ENCODE data around the gene SOD3.

Gene SOD3, protein sequence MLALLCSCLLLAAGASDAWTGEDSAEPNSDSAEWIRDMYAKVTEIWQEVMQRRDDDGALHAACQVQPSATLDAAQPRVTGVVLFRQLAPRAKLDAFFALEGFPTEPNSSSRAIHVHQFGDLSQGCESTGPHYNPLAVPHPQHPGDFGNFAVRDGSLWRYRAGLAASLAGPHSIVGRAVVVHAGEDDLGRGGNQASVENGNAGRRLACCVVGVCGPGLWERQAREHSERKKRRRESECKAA

DNA sequence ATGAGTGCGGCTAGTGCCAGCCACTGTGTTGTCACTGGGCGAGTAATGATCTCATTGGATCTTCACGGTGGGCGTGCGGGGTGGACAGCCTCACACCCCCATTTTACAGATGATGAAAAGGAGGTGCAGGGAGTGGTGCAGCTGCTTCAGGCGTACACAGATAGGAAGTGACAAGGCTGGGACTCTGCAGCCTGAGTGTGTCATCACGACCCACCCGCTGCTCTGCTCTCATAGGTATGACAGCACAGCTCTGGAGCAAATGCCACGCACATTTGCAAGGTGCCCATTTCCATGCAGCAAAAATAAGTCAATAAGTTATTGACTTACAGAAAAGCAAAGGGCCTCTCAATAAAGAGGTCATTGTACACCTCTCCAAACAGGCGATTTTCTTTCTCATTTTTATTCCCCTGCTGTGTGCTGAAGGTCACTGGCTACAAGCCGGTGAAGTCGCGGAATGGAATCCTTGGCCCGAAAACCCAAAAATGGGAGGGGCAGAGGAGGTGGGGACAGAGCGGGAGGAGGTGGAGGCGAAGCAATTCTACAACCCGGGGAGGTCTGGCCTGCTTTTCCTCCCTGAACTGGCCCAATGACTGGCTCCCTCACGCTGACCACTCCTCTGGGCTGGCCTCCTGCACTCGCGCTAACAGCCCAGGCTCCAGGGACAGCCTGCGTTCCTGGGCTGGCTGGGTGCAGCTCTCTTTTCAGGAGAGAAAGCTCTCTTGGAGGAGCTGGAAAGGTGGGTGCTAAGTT is at the start of gene SOD3:
Gene SOD3, plus strand, starts transcription at position 658 of the 750 bp plus-strand sequence. CDS start 3,949 bp downstream, outside the sequence.
- no peak for ATAC-seq

DNA sequence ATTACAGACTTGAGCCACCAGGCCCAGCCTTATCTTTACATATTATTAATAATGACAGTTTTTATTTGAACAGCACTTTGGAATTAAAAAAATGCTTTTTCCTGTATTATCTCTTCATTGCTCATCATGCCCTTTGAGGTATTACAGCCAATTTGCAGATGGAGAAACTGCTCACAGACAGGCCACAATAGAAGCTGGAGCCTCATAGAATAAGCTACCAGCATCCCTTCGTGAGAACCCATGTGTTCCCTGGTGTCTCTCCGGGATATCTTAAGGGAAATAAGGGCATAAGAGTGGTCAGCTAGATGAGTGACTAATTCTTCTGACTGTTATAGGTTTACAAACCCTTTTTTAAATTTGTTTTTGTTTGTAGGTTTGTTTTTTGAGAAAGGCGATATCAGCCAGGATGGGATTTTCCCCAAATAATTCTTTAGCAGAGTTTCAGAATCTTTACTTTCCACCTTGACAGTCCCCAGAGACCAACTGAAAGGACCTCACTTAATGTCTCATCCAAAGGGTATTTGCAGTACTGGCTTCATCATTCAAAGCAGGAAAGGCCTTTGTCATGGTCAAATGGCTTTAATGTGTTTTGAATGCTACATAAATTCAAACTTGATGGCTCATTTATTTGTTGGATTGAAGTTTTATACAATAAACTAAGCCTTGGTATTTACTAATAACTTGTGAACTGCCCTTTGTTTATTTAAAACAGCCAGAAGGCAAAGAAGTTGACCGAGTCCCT is 48.0 kb upstream of the SOD3 start:
- no peak for ATAC-seq

DNA sequence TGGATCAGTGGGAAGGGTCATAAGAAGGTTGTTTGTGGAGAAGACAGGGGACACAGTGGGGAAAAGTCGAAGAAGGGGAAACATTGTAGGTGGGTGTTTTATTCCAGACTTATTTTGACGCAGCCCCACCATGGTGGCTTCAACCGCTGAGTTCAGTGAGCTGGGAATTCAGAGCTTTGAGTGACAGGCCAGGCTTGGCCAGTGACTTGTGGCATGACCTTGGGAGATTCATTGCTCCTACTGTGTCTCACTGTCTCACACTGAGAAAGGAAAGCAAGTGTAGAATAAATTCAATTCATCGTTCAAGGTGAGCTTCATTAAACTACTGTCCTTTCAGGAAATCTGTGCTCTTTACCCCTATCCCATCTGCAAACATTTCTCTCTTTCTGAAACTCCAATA is 47.4 kb upstream of the SOD3 start:
- ATAC-seq: no peak

DNA sequence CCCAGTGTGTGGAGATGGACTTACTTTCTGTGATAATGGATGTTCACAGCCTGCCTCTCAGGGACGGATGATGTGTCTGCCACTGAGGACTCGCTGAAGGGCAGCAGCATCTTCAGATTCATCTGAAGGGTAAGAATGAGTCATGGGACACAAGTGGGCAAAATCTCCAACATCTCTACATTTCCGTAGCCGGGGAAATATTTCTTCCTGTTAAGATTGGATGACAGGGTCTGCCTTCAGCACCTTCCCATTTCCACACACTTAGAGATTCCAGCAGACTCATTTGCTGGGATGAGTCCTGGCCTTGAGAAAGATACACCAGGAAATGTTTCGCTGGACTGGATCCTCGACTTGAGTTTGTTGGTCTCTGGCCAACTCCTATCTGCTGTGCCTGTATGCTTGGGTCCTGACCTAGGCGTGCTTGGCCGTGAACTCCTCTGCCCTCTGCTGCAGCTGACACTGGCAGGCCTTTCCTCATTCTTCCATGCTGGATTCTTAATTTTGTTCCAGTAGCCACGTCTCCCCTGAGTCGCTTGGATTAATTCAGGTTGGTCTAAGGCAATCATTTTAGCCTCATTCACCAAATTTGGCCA is 46.5 kb upstream of the SOD3 start:
- ATAC-seq: no peak

DNA sequence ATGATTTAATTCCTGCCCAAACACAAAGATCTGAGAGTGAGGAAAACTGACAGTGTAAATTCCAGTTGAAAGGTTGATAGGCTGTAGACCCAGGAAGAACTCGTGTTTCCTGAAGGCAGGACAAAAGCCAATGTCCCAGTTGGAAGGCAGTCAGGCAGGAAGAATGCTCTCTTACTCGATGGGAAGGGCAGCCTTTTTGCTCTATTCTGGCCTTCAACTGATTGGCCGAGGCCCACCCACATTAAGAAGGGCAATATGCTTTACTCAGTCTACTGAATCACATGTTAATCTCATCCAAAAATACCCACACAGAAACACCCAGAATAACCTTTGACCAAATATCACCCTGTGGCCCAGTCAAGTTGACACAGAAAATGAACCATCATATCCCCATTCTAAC is 45.3 kb upstream of the SOD3 start:
- no peak for ATAC-seq

DNA sequence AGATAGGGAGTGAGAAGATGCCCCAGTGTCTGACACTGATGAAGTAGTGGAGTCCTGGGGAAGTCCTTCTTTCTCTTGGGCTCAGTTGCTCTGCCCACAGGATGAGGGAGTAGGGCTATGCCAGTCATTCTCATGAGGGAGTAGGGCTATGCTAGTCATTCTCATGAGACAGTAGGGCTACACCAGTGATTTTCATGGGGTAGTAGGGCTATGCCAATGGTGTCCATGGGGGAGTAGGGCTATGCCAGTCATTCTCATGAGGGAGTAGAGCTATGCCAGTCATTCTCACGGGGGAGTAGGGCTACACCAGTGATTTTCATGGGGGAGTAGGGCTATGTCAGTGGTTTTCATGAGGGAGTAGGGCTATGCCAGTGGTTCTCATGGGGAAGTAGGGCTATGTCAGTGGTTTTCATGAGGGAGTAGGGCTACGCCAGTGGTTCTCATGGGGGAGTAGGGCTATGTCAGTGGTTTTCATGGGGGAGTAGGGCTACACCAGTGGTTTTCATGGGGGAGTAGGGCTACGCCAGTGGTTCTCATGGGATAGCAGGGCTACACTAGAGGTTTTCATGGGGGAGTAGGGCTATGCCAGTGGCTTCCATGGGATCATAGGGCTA is 43.3 kb upstream of the SOD3 start:
- no peak for ATAC-seq

DNA sequence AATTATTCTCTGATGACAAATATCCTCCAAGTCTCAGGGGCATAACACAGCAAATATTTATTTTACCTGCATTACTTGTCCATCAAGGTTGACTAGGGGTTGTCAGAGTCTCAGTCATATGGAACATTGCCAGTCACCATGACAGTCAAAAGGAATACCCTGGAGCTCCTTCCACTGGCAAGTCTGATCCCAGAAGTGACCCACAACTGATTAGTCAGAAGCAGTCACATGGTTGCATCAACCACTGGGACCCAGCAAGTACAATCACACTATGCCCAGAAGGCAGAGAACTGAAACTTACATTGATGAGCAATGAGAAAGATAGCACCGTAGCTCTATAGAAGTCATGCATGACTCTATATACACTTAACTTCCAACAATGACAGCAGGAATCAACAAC is 41.9 kb upstream of the SOD3 start:
- ATAC-seq: no peak

DNA sequence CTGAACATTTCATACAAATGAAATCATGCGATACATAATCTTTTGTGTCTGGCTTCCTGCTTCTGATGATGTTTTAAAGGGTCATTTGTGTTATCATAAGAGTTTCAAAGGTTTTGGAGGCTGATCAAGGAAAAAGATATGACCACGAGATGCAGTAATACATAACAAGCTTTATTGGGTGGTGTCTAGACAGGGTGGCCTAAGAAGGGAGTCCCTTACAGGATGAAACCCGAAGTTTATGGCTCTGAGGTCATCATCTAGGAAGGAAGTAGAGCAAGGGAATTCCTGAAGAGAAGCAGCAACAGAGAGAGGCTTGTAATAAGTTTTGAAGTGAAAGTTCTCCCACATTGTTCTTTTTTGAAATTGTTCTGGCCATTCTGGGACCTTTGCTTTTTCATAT is 40.8 kb upstream of the SOD3 start:
- ATAC-seq: no peak

DNA sequence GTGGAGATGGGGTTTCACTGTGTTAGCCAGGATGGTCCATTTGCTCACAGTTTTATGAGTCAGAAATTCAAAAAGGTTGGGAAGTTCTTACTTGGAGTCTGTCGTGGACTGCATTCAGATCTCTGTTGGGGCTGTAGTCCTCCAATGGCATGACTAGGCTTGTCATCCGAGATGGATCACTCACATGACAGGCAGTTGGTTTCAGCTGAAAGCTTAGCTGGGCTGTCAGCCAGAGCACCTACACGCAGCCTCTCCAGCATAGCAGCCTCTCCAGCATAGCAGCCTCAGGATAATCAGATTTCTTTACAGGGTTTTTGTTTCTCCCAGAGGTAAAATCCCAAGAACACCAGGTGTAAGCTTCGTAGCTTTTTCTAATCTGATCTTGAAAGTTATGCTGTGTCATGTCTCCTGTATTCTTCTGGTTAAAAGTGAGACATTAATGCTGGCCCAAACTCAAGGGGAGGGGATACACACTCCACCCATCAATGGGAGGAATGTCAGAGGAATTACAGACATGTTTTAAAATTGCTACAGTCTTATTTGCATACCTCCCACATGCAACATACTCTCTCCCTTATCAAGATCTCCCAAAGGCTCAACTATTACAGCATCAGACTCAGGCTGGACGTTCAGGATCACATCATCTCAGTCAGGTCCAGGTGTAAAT is 31.6 kb upstream of the SOD3 start:
- no peak for ATAC-seq

DNA sequence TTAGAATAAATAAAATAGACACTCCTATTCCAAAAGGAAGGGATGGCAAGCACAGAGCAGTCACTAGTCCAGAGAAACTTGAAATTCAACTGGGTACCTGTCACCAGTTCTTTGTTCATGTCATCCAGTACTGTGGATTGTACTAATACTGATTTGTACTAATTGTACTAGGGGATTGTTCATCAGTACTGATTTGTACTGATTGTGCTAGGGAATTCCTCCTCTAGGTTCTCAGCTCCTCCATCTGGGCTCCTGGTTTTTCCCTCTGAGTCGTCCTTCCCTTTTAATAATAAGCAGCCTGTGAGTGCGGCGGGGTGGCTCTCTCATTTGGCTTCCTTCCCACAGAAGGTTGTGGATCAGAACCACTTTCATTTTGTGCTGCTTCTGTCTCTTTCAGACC is 31.0 kb upstream of the SOD3 start:
- no peak for ATAC-seq

DNA sequence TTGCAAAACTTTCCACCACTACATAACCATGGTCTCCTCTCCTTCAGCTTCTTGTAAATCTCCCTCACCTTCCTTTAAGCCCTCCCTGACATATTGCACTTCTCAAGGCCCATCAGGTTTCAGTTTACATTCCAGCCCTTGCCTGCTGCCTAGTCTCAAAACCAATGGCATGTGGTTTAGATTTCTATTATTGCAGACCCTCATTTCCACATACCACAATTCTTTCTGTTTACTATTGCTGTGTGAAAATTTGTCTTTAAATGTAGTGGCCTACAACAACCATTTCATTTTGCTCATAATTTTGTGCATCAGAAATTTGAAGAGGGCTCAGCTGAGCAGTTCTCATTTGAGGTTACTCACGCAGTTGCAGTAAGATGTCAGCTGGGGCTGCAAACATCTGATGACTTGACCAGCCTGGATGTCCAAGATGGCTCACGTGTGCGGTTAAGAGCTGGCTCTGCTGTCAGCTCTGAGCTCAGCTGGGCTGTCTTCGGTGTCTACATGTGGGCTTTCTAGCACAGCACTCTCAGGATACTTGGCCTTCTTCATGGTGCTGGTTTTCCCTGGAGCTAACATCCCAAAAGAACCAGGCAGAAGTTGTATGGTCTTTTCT is 29.9 kb upstream of the SOD3 start:
- no peak for ATAC-seq

DNA sequence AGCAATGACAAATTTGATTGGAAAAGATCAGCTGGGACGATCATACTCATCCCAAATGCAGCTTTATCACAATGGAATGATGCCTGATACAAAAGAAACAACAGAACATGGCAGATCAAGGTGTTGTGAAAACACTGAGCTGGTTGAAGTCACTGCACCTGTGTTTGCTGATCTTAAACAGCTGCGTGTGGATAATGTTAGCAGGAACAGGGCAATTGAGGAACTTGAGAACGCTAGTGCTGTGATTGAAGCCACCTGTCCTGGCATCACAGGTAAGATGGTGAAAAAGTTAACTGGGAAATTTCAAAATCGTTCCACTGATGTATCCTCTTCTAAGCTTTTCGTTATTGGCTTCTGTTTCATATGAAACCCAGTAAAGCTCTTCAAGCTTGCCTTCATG is 27.4 kb upstream of the SOD3 start:
- ATAC-seq: no peak

DNA sequence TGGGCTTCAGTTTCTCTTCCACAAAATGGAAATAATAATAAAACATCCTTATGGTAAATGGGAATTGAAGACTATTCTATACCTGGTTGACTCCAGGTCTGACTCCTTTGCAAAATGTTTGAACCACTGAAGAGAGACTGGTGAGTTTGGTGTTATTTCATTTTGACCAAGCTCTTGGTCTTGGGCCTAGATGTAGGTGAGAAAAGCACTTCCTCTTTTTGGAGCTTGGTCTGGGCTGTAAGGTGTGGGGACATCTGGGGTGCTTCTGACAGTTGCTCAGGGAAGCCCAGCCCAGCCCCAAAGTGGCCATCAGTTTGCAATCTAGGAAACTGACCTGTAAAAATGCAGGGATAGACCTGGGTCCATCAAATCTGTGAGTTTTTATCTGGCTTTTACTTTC is 26.8 kb upstream of the SOD3 start:
- ATAC-seq: no peak

DNA sequence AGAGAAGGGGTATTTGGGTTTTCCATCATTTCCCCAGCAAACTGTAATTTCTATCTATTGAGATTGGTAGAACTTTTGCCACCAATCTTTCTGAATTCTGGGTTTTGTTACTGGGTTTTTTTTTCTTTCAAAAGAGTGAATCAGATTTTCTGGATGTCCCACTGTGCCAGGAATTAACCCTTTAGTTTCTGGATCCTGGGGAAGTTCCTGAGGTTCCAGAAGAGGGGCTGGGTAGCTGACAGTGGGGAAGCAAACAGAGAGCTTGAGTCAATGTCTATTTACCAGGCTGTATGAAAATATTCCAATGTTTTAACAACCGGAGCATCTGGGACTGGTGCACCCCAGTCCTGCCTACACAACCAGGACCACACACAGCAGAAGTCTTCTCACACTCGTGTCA is 25.8 kb upstream of the SOD3 start:
- no peak for ATAC-seq

DNA sequence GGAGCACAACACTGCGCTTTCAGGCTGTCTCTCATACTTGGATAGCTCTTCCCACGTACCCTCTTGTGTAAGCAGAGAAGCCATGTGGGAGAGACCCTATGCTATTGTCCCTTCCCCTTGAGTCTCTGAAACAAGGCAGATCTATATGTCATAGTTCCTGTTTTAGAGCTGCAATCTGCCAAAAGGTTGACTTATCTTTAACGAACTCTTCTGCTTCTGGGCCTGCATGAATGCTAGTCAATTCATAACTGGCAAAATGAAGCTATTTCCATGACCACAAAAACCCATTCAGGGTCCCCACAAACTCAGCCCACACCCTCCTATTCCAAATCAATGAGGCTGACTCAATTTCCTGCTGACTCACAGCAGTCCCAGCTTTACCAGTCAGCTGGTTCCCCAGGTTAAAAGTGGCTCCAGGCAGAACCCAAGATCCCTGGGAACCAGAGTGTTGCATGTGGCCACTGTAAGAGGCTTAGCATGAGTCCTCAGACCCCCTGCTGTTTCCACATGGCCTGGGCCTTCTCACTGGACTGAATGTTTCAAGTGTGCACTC is 25.3 kb upstream of the SOD3 start:
- no peak for ATAC-seq

DNA sequence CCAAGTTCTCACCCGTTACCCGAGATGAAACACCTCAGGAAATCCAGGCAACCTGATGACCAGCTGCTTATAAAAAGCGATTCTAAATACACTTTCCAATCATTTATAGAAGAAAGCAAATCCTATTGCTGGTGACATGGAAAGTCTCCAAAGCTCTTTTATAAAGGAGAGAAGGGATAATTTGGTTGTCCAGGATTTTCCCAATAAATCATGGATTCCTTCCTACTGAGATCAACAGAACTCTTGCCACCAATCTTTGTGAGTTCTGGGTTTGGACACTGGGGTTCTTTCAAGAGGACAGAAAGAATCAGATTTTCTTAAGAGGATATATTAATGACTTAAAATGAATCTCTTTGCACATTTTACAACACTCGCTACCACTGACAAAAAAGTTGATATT is 24.7 kb upstream of the SOD3 start:
- ATAC-seq: no peak

DNA sequence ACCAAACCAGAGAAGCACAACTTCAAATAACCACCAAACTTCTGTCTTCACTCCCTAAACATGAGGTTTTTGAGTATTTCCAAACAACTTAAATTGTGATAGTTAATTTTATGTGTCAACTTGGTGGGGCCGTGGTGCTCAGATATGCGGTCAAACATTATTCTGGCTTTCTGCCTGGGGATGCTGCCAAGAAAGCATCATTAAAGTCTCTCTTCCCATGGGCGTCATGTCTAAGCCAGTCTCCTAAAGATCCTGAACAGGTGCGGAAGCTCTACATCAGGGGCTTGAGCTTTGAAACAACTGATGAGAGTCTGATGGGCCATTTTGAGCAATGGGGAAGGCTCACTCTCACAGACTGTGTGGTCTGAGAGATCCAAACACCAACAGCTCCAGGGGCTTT is 24.1 kb upstream of the SOD3 start:
- ATAC-seq: no peak

DNA sequence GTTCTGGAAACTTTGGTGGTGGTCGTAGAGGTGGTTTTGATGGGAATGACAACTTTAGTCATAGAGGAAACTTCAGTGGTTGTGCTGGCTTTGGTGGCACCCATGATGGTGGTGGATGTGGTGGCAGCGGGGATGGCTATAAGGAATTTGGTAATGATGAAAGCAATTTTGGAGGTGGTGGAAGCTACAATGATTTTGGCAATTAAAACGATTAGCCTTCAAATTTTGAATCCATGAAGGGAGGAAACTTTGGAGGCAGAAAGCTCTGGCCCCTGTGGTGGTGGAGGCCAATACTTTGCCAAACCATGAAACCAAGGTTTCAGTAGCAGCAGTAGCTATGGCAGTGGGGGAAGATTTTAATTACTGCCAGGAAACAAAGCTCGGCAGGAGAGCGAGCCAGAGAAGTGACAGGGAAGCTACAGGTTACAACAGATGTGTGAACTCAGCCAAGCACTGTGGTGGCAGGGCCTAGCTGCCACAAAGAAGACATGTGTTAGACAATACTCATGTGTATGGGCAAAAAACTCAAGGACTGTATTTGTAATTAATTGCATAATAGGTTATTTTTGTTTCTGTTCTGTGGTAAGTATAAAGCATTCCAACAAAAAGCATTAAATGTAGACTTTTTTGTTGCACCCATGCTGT is 23.2 kb upstream of the SOD3 start:
- no peak for ATAC-seq

DNA sequence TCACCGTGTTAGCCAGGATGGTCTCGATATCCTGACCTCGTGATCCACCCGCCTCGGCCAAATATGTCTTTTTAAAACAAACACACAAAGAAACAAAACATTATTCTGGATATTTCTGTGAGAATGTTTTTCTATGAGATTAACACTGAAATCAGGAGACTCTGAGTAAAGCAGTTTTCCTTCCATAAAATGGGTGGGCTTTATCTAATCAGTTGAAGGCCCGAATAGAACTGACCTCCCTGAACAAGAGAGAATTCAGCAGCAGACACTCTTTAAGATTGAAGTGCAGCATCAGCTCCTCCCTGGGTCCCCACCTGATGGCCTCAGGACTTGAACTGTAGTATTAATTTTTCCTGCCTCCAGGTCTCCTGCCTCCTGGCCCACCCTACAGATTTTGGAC is 22.4 kb upstream of the SOD3 start:
- no peak for ATAC-seq

DNA sequence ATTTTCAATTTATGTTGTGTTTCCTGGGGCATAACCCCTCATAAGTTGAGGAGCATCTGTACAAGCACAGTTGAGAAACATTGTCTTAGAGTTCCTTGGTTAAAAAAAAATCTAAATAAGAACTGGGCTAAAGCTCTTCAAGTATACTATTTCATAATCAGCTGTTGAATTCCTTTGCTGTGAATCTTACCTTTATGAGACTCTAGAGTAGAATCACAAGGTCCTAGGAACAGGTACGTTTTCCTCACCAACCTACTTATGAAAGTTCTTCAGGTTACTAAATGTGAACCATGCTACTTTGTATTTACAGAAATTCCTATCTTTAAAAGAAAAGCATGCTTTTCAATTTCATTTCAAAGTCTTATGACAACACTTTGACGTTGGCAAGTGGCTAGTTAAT is 20.9 kb upstream of the SOD3 start:
- ATAC-seq: no peak

DNA sequence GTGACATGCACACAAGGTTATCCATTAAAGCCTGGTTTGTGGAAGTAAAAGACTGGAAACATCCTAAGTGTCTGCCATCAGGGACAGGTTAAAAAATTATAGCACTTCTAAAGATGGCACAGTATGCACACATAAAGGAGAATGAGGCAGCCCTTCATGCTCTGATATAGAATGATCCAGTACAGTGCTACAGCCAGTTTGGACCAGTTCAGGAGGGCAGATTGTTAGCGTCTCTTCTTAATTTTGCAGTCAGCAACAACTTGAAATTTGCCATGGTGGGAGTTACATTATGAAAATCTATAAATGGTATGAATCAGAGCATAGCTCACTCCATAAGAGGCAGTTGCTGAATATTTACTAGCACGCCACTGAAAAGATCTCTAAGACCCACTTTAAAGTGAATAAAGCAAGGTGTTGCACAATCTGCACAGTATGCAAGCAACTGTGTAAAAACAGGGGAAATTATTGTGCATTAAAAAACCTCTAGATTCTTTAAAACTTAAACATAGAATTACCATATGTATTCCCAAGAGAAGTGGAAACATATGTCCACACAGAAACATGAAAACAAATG is 20.3 kb upstream of the SOD3 start:
- no peak for ATAC-seq

Data from activated CD4-positive, CD25-positive, alpha-beta regulatory T cell treated with anti-CD3 and anti-CD28 coated beads, Interleukin-2, amount 50 U/mL, for 24 hours (primary cell).